ENCODE data around the gene LRP8.

LRP8 gene

GRCh38 chr1:53279296-53280200, 48.3 kb downstream of the LRP8 start:
- TF ChIP-seq EZH2phosphoT487 (IDR thresholded peaks at IDR 0.05; ENCODE audit: low read length): no peak
- TF ChIP-seq EZH2 (optimal IDR thresholded peaks at IDR 0.05; ENCODE audit: low read depth, low read length): no peak
- no peak for TF ChIP-seq CTCF (IDR thresholded peaks at IDR 0.05; ENCODE audit: low read length)
- Histone ChIP-seq H3K9ac (ENCODE audit: low read length) (no peak overlapping the region), H2AFZ (ENCODE audit: low read length) (no peak overlapping the region), H3K9me3 (replicated peaks; ENCODE audit: insufficient read depth, low read length) (no peaks in the 10 kb centered on the region), H3K79me2 (ENCODE audit: low read length) (no peaks in the 10 kb centered on the region; the same call in 1 of the 2 replicates), H3K27ac (ENCODE audit: low read length) (no peak overlapping the region), H3K4me2 (ENCODE audit: low read depth, low read length) (no peak overlapping the region), H3K27me3 (replicated peaks; ENCODE audit: insufficient read depth, low read length) (no peaks in the 10 kb centered on the region), H4K20me1 (ENCODE audit: insufficient read depth, low read length) (no peaks in the 10 kb centered on the region), H3K36me3 (replicated peaks; ENCODE audit: insufficient read depth, low read length) (0 out of 2 replicates have a peak, but pooled peaks cover 3% of the 10 kb centered on the region), H3K4me3 (ENCODE audit: low read length) (no peak overlapping the region), H3K9me2 (replicated peaks; ENCODE audit: insufficient read depth, low read length) (no peaks in the 10 kb centered on the region), H3F3A (ENCODE audit: insufficient read depth, low read length) (no peaks in the 10 kb centered on the region), H3K4me1 (ENCODE audit: low read length) (no peaks in the 10 kb centered on the region)
- no peak for DNase-seq

DNA sequence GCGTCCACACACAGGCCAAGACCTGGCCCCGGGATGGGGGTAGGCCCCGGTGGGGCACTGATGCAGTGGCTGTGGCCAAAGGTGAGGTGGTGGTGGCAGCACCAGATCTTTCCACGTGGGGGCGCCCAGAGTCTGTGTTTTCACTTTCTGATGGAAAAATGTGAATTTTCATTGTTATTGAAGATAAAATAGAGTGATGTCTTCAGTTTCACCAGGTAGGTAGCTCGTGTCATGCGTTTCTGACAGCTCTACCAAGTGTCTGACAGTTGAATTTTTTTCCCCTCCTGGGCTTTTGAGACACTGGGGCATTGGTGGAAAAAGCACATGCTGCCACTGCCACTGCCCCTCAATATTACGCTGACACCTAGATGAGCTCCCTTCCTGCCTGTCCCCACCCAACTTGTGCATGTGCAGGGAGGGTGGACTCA, 49.6 kb downstream of the LRP8 start:
- no peaks in the 10 kb centered on the region for H3K9me2 ChIP-seq (replicated peaks; ENCODE audit: insufficient read depth, low read length)
- no peaks in the 10 kb centered on the region for H3K27me3 ChIP-seq (replicated peaks; ENCODE audit: insufficient read depth, low read length)
- TF ChIP-seq EZH2phosphoT487 (IDR thresholded peaks at IDR 0.05; ENCODE audit: low read length) (no peak), CTCF (IDR thresholded peaks at IDR 0.05; ENCODE audit: low read length) (peak; percentile 81), EZH2 (optimal IDR thresholded peaks at IDR 0.05; ENCODE audit: low read depth, low read length) (no peak)
- no peaks in the 10 kb centered on the region; the same call in 1 of the 2 replicates for H3K79me2 ChIP-seq (ENCODE audit: low read length)
- no peak overlapping the region for H3K4me3 ChIP-seq (ENCODE audit: low read length)
- H3F3A ChIP-seq (ENCODE audit: insufficient read depth, low read length): no peaks in the 10 kb centered on the region
- no peak overlapping the region for H3K4me2 ChIP-seq (ENCODE audit: low read depth, low read length)
- H3K27ac ChIP-seq (ENCODE audit: low read length): no peak overlapping the region
- 0 out of 2 replicates have a peak, but pooled peaks cover 3% of the 10 kb centered on the region for H3K36me3 ChIP-seq (replicated peaks; ENCODE audit: insufficient read depth, low read length)
- DNase-seq: peak; percentile 37
- no peaks in the 10 kb centered on the region for H3K4me1 ChIP-seq (ENCODE audit: low read length)
- H3K9me3 ChIP-seq (replicated peaks; ENCODE audit: insufficient read depth, low read length): no peaks in the 10 kb centered on the region
- H4K20me1 ChIP-seq (ENCODE audit: insufficient read depth, low read length): no peaks in the 10 kb centered on the region
- no peak overlapping the region for H2AFZ ChIP-seq (ENCODE audit: low read length)
- H3K9ac ChIP-seq (ENCODE audit: low read length): no peak overlapping the region

DNA sequence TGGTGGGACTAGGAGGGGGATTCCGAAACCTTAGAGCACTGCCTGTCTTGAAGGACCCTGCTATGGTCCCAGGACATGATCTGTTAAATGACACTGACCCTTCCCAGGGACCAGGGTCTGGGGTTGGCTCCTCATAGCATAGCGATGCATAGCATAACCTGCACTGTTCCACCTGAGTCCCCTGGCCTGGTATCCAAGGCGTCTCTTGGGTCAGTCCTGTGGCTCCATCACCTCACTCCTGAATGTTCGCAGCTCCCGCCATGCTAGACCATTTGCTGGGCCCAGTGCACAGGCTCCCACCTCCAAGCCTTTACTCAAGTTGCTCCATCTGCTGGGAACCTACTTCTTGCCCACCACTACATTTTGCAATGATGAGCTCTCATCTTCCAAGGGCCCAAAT, 50.5 kb downstream of the LRP8 start:
- Histone ChIP-seq H2AFZ (ENCODE audit: low read length) (no peak overlapping the region), H3K36me3 (replicated peaks; ENCODE audit: insufficient read depth, low read length) (0 out of 2 replicates have a peak, but pooled peaks cover 3% of the 10 kb centered on the region)
- DNase-seq: no peak

More for the DNA sequence above, 50.5 kb downstream of the LRP8 start:
- Histone ChIP-seq H3K79me2 (ENCODE audit: low read length) (no peaks in the 10 kb centered on the region; the same call in 1 of the 2 replicates), H3K9me2 (replicated peaks; ENCODE audit: insufficient read depth, low read length) (no peaks in the 10 kb centered on the region), H3K27ac (ENCODE audit: low read length) (no peak overlapping the region), H3K9ac (ENCODE audit: low read length) (no peak overlapping the region), H4K20me1 (ENCODE audit: insufficient read depth, low read length) (no peaks in the 10 kb centered on the region), H3K4me2 (ENCODE audit: low read depth, low read length) (no peak overlapping the region), H3K9me3 (replicated peaks; ENCODE audit: insufficient read depth, low read length) (no peaks in the 10 kb centered on the region), H3K4me3 (ENCODE audit: low read length) (no peak overlapping the region), H3K4me1 (ENCODE audit: low read length) (no peaks in the 10 kb centered on the region), H3F3A (ENCODE audit: insufficient read depth, low read length) (no peaks in the 10 kb centered on the region), H3K27me3 (replicated peaks; ENCODE audit: insufficient read depth, low read length) (no peaks in the 10 kb centered on the region)
- no peak for TF ChIP-seq EZH2 (optimal IDR thresholded peaks at IDR 0.05; ENCODE audit: low read depth, low read length)

Data from MM.1S (cell line).